ENCODE data around the gene PCDH8.

- TF ChIP-seq EZH2 (IDR thresholded peaks at IDR 0.05; ENCODE audit: low read depth, unreplicated experiment) (no peak), CTCF (conservative IDR thresholded peaks at IDR 0.05; ENCODE audit: low read depth in 2 of 2) (no peak), POLR2AphosphoS5 (IDR thresholded peaks at IDR 0.05; ENCODE audit: low read depth) (no peak), EZH2phosphoT487 (IDR thresholded peaks at IDR 0.05; ENCODE audit: unreplicated experiment) (no peak)
These were observed 43.3 kb upstream of the PCDH8 start for GRCh38 chr13:52891706-52892105.
